Activated CD8-positive, alpha-beta T cell treated with anti-CD3 and anti-CD28 coated beads, Interleukin-2, amount 10 ng/mL, durations not matched to agents 7 days and 5 days (primary cell): ENCODE results near the gene UTP20. TPM values are rescaled to one million over a fixed set of nuclear protein-coding genes. Genes with fewer than 3 reads are reported as not detected.

Experiments
- ATAC-seq: fragments of 150-1000 bp; cut with Tn5 transposase; one replicate; pipeline ENCODE4 v1.10.0; 2021; ENCODE audit warnings: moderate library complexity
- CTCF ChIA-PET: fragments of 350-600 bp; sonication (Branson Sonifier 250); formaldehyde crosslinking; loops from one replicate; lab custom pipeline; 2021; ENCODE audit warnings: antibody characterized with exemption; lab: Charles Lee
- POLR2A ChIA-PET: fragments of 350-600 bp; sonication (Branson Sonifier 250); formaldehyde crosslinking; loops from one replicate; lab custom pipeline; 2021; ENCODE audit warnings: antibody characterized with exemption; lab: Charles Lee
- DNase-seq: peaks from one replicate; pipeline ENCODE4 v3.0.0-alpha.2; 2020
- H3K27ac Mint-ChIP-seq: one replicate; pipeline ENCODE4 v1.8.0; 2021; ENCODE audit warnings: mild to moderate bottlenecking, mixed read lengths
- H3K27me3 Mint-ChIP-seq: one replicate; pipeline ENCODE4 v1.8.0; 2021; ENCODE audit warnings: low read depth, mixed read lengths
- H3K36me3 Mint-ChIP-seq: one replicate; pipeline ENCODE4 v1.8.0; 2021; ENCODE audit warnings: low read depth, mixed read lengths
- H3K4me1 Mint-ChIP-seq: one replicate; pipeline ENCODE4 v1.8.0; 2021; ENCODE audit warnings: low read depth, mixed read lengths
- H3K4me3 Mint-ChIP-seq: one replicate; pipeline ENCODE4 v1.8.0; 2021; ENCODE audit warnings: mild to moderate bottlenecking, mixed read lengths
- H3K9me3 Mint-ChIP-seq: one replicate; pipeline ENCODE4 v1.8.0; 2022; ENCODE audit warnings: mixed read lengths; ENCODE audit not compliant: insufficient read depth
- total RNA-seq, 2 experiments: library from RNA; stranded (reverse); gene quantifications; one replicate each; pipeline ENCODE4 v1.2.3, GENCODE V29; 2021

The UTP20 gene
- total RNA-seq, 2 experiments from 2014 or later = 16.2 to 16.5 TPM

DNA sequence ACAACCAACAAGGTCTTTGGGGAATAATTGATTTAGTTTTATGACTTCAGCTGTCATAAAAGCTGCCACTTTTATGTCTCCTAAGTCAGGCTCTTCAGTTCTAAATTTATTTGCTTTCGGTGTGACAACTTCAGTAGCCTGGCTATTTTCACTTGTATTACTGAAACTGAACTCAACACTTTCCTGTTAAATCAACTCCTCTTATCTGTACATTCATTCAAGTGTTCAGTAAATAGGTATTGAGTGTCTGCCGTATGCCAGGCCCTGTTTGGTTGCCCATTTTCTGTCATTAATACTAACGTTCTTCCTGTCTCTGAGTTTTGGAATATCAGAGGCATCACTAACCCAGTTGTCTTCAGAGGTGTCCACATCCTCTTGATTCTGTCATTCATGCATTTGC is 7.5 kb downstream of the UTP20 start:
- ChIA-PET POLR2A (no interaction called here), CTCF (interaction anchor here (1.2 kb wide), 1 partner anchor 36 kb away, joined by 3 read pairs; no protein-coding TSS in a partner anchor)
- Mint-ChIP-seq H3K27ac (no peak overlapping the region), H3K4me3 (no peak overlapping the region), H3K36me3 (peaks cover 45% of the 10 kb centered on the region), H3K27me3 (no peaks in the 10 kb centered on the region), H3K9me3 (no peaks in the 10 kb centered on the region), H3K4me1 (peaks cover 5% of the 10 kb centered on the region)
- ATAC-seq = no peak
- no peak for DNase-seq

DNA sequence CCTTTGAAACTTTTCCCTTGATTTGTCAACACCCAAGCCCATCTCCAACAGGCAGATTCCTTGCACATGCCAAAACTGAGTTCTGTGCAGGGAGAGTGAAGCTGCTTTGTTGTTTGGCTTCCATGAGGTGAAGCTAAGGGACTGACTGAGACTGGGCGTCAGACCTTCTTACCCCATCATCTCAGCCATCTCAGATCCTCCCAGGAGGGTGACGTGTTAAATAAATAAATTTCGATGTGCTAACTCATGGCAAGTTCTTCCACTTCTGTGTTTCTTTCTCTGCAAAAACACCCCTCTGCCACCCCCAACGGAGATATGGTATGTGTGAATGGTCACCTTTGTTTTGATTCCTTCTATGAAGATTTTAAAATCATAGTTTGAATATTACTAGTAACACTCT is 17.8 kb downstream of the UTP20 start:
- Mint-ChIP-seq H3K27ac (no peak overlapping the region), H3K4me3 (no peak overlapping the region), H3K36me3 (peaks cover 33% of the 10 kb centered on the region), H3K4me1 (no peaks in the 10 kb centered on the region), H3K9me3 (no peaks in the 10 kb centered on the region), H3K27me3 (no peaks in the 10 kb centered on the region)
- ChIA-PET POLR2A (no interaction called here), CTCF (no interaction called here)
- DNase-seq = no peak
- ATAC-seq = no peak

GRCh38 chr12:101298426-101298825 is 18.5 kb downstream of the UTP20 start:
- Mint-ChIP-seq H3K27ac (no peak overlapping the region), H3K9me3 (no peaks in the 10 kb centered on the region), H3K36me3 (peaks cover 40% of the 10 kb centered on the region), H3K4me1 (no peaks in the 10 kb centered on the region), H3K4me3 (no peak overlapping the region), H3K27me3 (no peaks in the 10 kb centered on the region)
- ATAC-seq (no peak), DNase-seq (no peak)
- CTCF ChIA-PET = no interaction called here
- POLR2A ChIA-PET = no interaction called here

- Mint-ChIP-seq H3K27ac (no peak overlapping the region), H3K9me3 (no peaks in the 10 kb centered on the region), H3K4me1 (no peaks in the 10 kb centered on the region), H3K36me3 (peaks cover 42% of the 10 kb centered on the region), H3K4me3 (no peak overlapping the region), H3K27me3 (no peaks in the 10 kb centered on the region)
- POLR2A ChIA-PET = no interaction called here
- CTCF ChIA-PET = interaction anchor here (0.8 to 1.3 kb wide), 2 partner anchors 21 to 24 kb away, joined by 3 read pairs; no protein-coding TSS in a partner anchor
- ATAC-seq = no peak
- DNase-seq = no peak
These were observed 19.4 kb downstream of the UTP20 start for GRCh38 chr12:101299346-101299745.

DNA sequence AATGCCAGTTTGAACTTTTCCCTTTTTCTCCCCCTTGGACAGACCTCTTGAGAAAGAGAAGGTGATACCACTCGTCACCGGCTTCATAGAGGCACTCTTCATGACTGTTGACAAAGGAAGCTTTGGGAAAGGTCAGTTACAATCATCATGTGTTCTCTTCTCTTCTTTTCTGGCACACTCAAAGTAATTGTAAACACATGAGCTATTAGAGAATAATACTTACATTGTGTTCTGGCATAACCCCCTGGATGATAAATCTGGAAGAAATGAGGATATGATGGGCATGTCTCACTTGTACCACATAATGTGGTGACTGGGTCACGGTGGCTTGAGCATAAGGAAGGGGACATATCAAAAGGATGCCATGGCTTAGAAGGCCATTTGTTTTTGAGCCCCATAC is 20.0 kb downstream of the UTP20 start:
- no peaks in the 10 kb centered on the region for H3K27me3 Mint-ChIP-seq
- peaks cover 41% of the 10 kb centered on the region for H3K36me3 Mint-ChIP-seq
- ATAC-seq = no peak
- no peak overlapping the region for H3K4me3 Mint-ChIP-seq
- POLR2A ChIA-PET = no interaction called here
- H3K9me3 Mint-ChIP-seq = no peaks in the 10 kb centered on the region
- CTCF ChIA-PET = interaction anchor here (1.3 kb wide), 1 partner anchor 20 kb away, joined by 3 read pairs; no protein-coding TSS in a partner anchor
- no peak overlapping the region for H3K27ac Mint-ChIP-seq
- DNase-seq = no peak
- no peaks in the 10 kb centered on the region for H3K4me1 Mint-ChIP-seq

DNA sequence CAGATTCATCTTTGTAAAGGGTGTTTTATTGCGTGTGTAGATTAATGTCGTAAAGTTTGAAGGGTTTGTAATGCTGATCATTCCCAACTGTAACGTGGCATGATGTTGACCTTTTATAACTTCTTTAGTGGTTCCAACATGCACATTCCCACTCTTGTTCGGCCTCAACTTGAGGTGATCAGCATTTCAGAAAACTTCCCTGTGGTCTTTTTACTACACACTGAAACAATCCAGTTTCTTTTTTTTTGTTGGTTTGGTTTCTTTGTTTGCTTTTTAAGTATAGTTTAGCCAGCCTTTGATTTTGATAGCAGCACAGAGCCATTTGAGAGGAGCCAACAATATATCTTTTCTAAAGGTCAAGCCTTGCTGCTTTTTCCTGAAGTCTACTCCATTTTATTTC is 22.8 kb downstream of the UTP20 start:
- ChIA-PET POLR2A (no interaction called here), CTCF (no interaction called here)
- H3K9me3 Mint-ChIP-seq = no peaks in the 10 kb centered on the region
- no peaks in the 10 kb centered on the region for H3K27me3 Mint-ChIP-seq
- H3K36me3 Mint-ChIP-seq = peaks cover 44% of the 10 kb centered on the region
- no peak overlapping the region for H3K4me3 Mint-ChIP-seq
- H3K4me1 Mint-ChIP-seq = no peaks in the 10 kb centered on the region
- ATAC-seq (no peak), DNase-seq (no peak)
- H3K27ac Mint-ChIP-seq = no peak overlapping the region

DNA sequence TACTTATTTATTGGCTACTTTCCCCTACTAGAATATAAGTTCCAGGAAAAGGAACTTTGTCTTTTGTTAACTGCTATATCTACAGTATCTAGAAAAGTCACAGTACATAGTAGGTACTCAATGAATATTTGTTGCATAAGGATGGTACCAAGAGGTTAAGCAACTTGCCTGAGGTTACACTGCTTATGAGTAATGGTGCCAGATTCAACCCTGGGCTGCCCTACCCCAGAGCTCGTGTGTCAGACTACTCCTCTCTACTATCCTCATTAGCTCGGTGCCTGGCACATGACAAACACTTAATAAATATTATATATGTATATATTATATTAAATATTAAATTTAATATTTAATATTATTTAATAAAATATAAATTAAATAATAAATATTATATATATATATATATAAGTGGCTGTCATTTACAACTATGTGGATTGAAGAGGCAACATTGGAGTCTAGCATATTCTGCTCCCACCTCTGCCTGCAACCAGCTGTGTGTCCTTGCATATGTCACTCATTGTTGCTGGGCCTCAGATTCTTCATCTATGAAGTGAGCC is 25.4 kb downstream of the UTP20 start:
- H3K4me1 Mint-ChIP-seq = no peaks in the 10 kb centered on the region
- H3K36me3 Mint-ChIP-seq = peaks cover 43% of the 10 kb centered on the region
- H3K27ac Mint-ChIP-seq = no peak overlapping the region
- no peak overlapping the region for H3K4me3 Mint-ChIP-seq
- CTCF ChIA-PET = no interaction called here
- POLR2A ChIA-PET = no interaction called here
- no peaks in the 10 kb centered on the region for H3K27me3 Mint-ChIP-seq
- DNase-seq = no peak
- no peaks in the 10 kb centered on the region for H3K9me3 Mint-ChIP-seq
- no peak for ATAC-seq

GRCh38 chr12:101305794-101306193 is 25.9 kb downstream of the UTP20 start:
- Mint-ChIP-seq H3K36me3 (peaks cover 44% of the 10 kb centered on the region), H3K4me1 (no peaks in the 10 kb centered on the region)

DNA sequence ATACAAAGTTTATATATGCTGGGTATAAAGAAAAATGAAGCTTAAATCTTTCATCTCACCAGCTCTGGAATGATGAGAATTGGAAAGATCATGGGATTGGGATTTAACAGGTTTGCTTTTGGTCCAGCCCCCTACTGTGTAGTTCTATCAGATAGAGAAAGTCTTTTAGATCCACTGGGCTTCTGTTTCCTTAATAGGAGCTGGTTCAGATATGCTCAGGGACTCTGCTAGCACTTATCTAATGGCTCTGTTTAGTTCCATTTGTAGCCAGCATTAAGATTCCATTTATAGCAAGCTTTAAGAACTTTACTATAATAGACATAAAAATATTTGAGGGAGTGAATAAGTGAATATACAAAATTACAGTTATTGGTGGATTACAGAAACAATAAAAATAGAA is 42.6 kb downstream of the UTP20 start:
- Mint-ChIP-seq H3K4me1 (no peaks in the 10 kb centered on the region), H3K27me3 (no peaks in the 10 kb centered on the region), H3K4me3 (no peak overlapping the region), H3K27ac (no peak overlapping the region), H3K9me3 (no peaks in the 10 kb centered on the region), H3K36me3 (peaks cover 22% of the 10 kb centered on the region)
- no peak for ATAC-seq
- ChIA-PET POLR2A (no interaction called here), CTCF (interaction anchor here (0.8 to 2.0 kb wide), 6 partner anchors 8 to 41 kb away, joined by 3 to 13 read pairs (median 3); no protein-coding TSS in a partner anchor)
- no peak for DNase-seq

More at GRCh38 chr12:101305794-101306193, 25.9 kb downstream of the UTP20 start:
- no peaks in the 10 kb centered on the region for H3K27me3 Mint-ChIP-seq
- CTCF ChIA-PET = no interaction called here
- POLR2A ChIA-PET = no interaction called here
- no peaks in the 10 kb centered on the region for H3K9me3 Mint-ChIP-seq
- no peak for DNase-seq
- H3K4me3 Mint-ChIP-seq = no peak overlapping the region
- H3K27ac Mint-ChIP-seq = no peak overlapping the region
- no peak for ATAC-seq

- H3K36me3 Mint-ChIP-seq = peaks cover 25% of the 10 kb centered on the region
- no peaks in the 10 kb centered on the region for H3K4me1 Mint-ChIP-seq
- ChIA-PET CTCF (interaction anchor here (0.6 to 2.0 kb wide), 13 partner anchors 12 to 505 kb away, joined by 3 to 13 read pairs (median 3); no protein-coding TSS in a partner anchor), POLR2A (no interaction called here)
- ATAC-seq = no peak
- H3K4me3 Mint-ChIP-seq = no peak overlapping the region
- H3K27me3 Mint-ChIP-seq = no peaks in the 10 kb centered on the region
- H3K9me3 Mint-ChIP-seq = no peaks in the 10 kb centered on the region
- H3K27ac Mint-ChIP-seq = no peak overlapping the region
- DNase-seq = no peak
These were observed 43.4 kb downstream of the UTP20 start for GRCh38 chr12:101323255-101323654.

GRCh38 chr12:101325590-101325989 is 45.7 kb downstream of the UTP20 start:
- POLR2A ChIA-PET = no interaction called here
- Mint-ChIP-seq H3K9me3 (no peaks in the 10 kb centered on the region), H3K4me1 (no peaks in the 10 kb centered on the region), H3K27ac (no peak overlapping the region), H3K36me3 (peaks cover 32% of the 10 kb centered on the region), H3K27me3 (no peaks in the 10 kb centered on the region), H3K4me3 (no peak overlapping the region)
- DNase-seq (no peak), ATAC-seq (no peak)
- CTCF ChIA-PET = no interaction called here

- DNase-seq (no peak), ATAC-seq (no peak)
- no peaks in the 10 kb centered on the region for H3K4me1 Mint-ChIP-seq
- H3K36me3 Mint-ChIP-seq = peaks cover 38% of the 10 kb centered on the region
- ChIA-PET CTCF (no interaction called here), POLR2A (no interaction called here)
- H3K27me3 Mint-ChIP-seq = no peaks in the 10 kb centered on the region
- H3K27ac Mint-ChIP-seq = no peak overlapping the region
- H3K9me3 Mint-ChIP-seq = no peaks in the 10 kb centered on the region
- no peak overlapping the region for H3K4me3 Mint-ChIP-seq
These were observed 47.1 kb downstream of the UTP20 start for GRCh38 chr12:101327051-101327450.

DNA sequence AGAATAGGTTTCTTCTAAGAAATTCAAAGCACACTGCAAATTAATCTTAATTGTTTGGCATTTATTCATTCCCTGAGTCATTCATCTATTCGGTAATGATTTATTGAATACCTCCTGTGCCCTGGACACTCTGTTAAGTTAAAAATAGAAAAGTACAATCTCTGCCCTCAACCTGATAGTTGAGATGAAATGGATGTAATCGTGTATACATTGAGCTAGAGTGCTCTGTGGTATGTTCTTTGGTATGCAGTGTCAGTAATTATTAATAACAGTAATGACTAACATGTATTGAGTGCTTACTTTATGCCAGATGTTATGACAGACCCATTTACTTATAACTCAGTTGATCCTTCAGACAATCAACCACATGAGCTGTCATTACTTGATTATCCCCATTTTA is 47.6 kb downstream of the UTP20 start:
- Mint-ChIP-seq H3K4me1 (no peaks in the 10 kb centered on the region), H3K27ac (no peak overlapping the region), H3K36me3 (peaks cover 42% of the 10 kb centered on the region), H3K4me3 (no peak overlapping the region), H3K9me3 (no peaks in the 10 kb centered on the region), H3K27me3 (no peaks in the 10 kb centered on the region)
- CTCF ChIA-PET = no interaction called here
- no peak for ATAC-seq
- no peak for DNase-seq
- POLR2A ChIA-PET = no interaction called here
